ENCODE results near the gene ABI3BP. TPM values are rescaled to one million over a fixed set of nuclear protein-coding genes. Genes with fewer than 3 reads are reported as not detected.

Gene ABI3BP
- total RNA-seq, 4 donors from 2014 or later: 51.2 to 172 (median 116) TPM

GRCh38 chr3:100766069-100766468 lies 227.2 kb downstream of the ABI3BP start:
- TF ChIP-seq CTCF (IDR thresholded peaks at IDR 0.05; ENCODE audit: low read depth): no peak

GRCh38 chr3:100765437-100765975 lies 227.7 kb downstream of the ABI3BP start:
- TF ChIP-seq CTCF (IDR thresholded peaks at IDR 0.05; ENCODE audit: low read depth): no peak

GRCh38 chr3:100761951-100762350 lies 231.3 kb downstream of the ABI3BP start:
- no peak for TF ChIP-seq CTCF (IDR thresholded peaks at IDR 0.05; ENCODE audit: low read depth)

GRCh38 chr3:100761211-100761942 lies 231.8 kb downstream of the ABI3BP start:
- no peak for TF ChIP-seq CTCF (IDR thresholded peaks at IDR 0.05; ENCODE audit: low read depth)

- no peak for TF ChIP-seq CTCF (IDR thresholded peaks at IDR 0.05; ENCODE audit: low read depth)
These were observed 232.8 kb downstream of the ABI3BP start for GRCh38 chr3:100760377-100760776.

- TF ChIP-seq CTCF (IDR thresholded peaks at IDR 0.05; ENCODE audit: low read depth): no peak
These were observed 233.3 kb downstream of the ABI3BP start for GRCh38 chr3:100759950-100760349.

GRCh38 chr3:100759159-100759558 lies 234.1 kb downstream of the ABI3BP start:
- no peak for TF ChIP-seq CTCF (IDR thresholded peaks at IDR 0.05; ENCODE audit: low read depth)

Measured in subcutaneous adipose tissue (tissue), 4 donors.